K562 (cell line): ENCODE data around the gene TXNRD1. TPM values are rescaled to one million over a fixed set of nuclear protein-coding genes. Genes with fewer than 3 reads are reported as not detected.
A peak's percentile ranks its signal among the peaks of the same experiment; 100 is the strongest.

ENCODE experiments used
- BRCA1 ChIP-seq, 2 experiments: fragments of 450-650 bp in 1 of 2; sonication (generic) in 1 of 2; formaldehyde crosslinking in 1 of 2; IDR thresholded peaks; 2 replicates each; pipeline versions ENCODE4 v1.5.0 to v1.6.1; 2017 to 2020; ENCODE audit warnings: mild to moderate bottlenecking in 1 of 2, missing genetic modification reagents in 1 of 2
- GTF2F1 ChIP-seq: IDR thresholded peaks from 2 replicates; pipeline ENCODE4 v1.6.1; 2011; ENCODE audit warnings: low read depth, low read length, improper control_type of control experiment
- JUN ChIP-seq, 2 experiments: sonication (generic) in 1 of 2; formaldehyde crosslinking in 1 of 2; IDR thresholded peaks; 2 replicates each; pipeline versions ENCODE4 v1.6.1 to v1.8.0; 2012 to 2022; ENCODE audit warnings: borderline replicate concordance in 2 of 2, mild to moderate bottlenecking in 2 of 2, improper control_type of control experiment in 1 of 2, low read depth in 1 of 2, low read length in 1 of 2, missing genetic modification reagents in 1 of 2
- NFE2 ChIP-seq: IDR thresholded peaks from 2 replicates; pipeline ENCODE4 v1.6.1; 2014; ENCODE audit warnings: antibody characterized with exemption, low read depth
- RFX5 ChIP-seq: IDR thresholded peaks from 2 replicates; pipeline ENCODE4 v1.6.1; 2011; ENCODE audit warnings: low read depth, mild to moderate bottlenecking, improper control_type of control experiment, low read length
- ZBTB8A ChIP-seq: fragments of 450-650 bp; IDR thresholded peaks from 2 replicates; pipeline ENCODE4 v1.6.1; 2018; ENCODE audit warnings: mild to moderate bottlenecking, moderate library complexity; ENCODE audit not compliant: partially characterized antibody
- ZNF282 ChIP-seq: sonication (generic); formaldehyde crosslinking; IDR thresholded peaks from 2 replicates; pipeline ENCODE4 v1.8.1; 2023; ENCODE audit warnings: missing genetic modification reagents
- polyA plus RNA-seq, 8 experiments: library from polyadenylated mRNA; depleted of rRNA in 4 of 8; stranded (reverse) in 5 of 8; unstranded in 3 of 8; fragments of >200 nt; fragmentation: Nextera tagmentation in 2 of 8; fragmentation: Illumina TruSeq in 1 of 8; extraction: Ambion mirVana in 2 of 8; extraction: Trizol in 1 of 8; gene quantifications; 2 replicates each; pipeline versions ENCODE4 v1.2.1 to v1.2.3, GENCODE V29; 2011 to 2014; ENCODE audit warnings: inconsistent platforms in 1 of 8, missing spikeins in 1 of 8
- total RNA-seq, 7 experiments: library from RNA; depleted of rRNA in 6 of 7; stranded (reverse); fragments of >200 nt in 6 of 7; fragmentation: Illumina TruSeq in 2 of 7; extraction: Trizol in 2 of 7; gene quantifications; 2 replicates each; pipeline versions ENCODE4 v1.2.1 to v1.2.3, GENCODE V29; 2011 to 2021; ENCODE audit warnings: low replicate concordance in 1 of 7
- TF ChIP-seq, protein P1 (sequence below): fragments of 450-650 bp; IDR thresholded peaks from 2 replicates; pipeline ENCODE4 v1.6.1; 2016; ENCODE audit warnings: mild to moderate bottlenecking
- TF ChIP-seq, protein P2 (sequence below): fragments of 250-450 bp; sonication (Bioruptor Pico); IDR thresholded peaks from 2 replicates; pipeline ENCODE4 v1.5.0; 2022; ENCODE audit warnings: mild to moderate bottlenecking

TXNRD1 gene
- total and polyA plus RNA-seq, 9 of the 15 experiments (the other 6 are each of a cell fraction or from before 2014, with no cell fraction given): 107 to 189 (median 146) TPM

DNA sequence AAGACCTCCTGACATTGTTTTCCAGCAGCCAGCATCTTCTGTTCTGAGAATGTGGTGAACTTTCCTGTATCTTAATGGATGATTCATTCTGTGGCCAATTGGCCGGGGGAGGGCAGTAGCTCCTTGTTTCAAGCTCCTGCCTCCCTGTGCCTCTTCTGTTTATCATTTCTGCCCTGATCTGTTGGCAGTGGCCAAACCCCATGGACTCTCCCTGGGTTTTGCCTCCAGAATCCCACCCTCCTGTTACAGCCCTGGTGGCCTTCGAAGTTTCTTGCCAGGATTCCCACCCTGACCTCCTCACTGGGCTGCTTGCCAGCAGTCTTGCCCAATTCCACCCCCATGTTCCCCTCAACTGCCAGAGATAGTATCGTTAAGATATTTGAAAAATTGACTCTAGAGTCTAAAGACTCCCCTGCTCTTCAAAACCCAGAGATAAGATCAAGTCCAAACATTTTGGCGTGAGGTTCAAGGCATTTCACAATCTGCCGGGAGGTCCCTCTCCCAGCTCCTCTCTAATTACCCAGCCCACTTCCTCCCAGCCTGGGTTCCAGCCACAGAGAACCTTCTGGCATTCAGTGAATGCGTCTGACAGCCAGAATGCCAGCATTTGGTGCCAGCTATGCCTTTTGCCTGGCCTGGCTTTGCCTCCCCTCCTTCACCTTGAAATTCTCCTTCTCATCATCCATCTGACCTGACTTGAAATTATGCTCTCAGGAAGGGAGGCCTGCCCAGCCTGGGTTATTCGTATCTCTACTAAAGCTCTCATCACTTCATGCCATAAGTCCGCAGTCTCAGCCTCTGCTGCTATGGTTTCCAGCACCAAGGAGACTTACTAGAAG, 37.7 kb upstream of the TXNRD1 start (continued):
- TF ChIP-seq ZBTB8A (no peak), GTF2F1 (no peak), BRCA1 (IDR thresholded peaks at IDR 0.05) (no peak), BRCA1 (CRISPR knock-in tag; IDR thresholded peaks at IDR 0.05) (no peak), ZNF282 (no peak), NFE2 (0 out of 2 replicates have a peak, but pooled peaks have one; percentile 15), RFX5 (no peak), JUN (IDR thresholded peaks at IDR 0.05; ENCODE audit: borderline replicate concordance, low read depth, low read length) (peak; percentile 71), JUN (CRISPR knock-in tag; IDR thresholded peaks at IDR 0.05; ENCODE audit: borderline replicate concordance) (no peak)
- TF ChIP-seq, protein P1, sequence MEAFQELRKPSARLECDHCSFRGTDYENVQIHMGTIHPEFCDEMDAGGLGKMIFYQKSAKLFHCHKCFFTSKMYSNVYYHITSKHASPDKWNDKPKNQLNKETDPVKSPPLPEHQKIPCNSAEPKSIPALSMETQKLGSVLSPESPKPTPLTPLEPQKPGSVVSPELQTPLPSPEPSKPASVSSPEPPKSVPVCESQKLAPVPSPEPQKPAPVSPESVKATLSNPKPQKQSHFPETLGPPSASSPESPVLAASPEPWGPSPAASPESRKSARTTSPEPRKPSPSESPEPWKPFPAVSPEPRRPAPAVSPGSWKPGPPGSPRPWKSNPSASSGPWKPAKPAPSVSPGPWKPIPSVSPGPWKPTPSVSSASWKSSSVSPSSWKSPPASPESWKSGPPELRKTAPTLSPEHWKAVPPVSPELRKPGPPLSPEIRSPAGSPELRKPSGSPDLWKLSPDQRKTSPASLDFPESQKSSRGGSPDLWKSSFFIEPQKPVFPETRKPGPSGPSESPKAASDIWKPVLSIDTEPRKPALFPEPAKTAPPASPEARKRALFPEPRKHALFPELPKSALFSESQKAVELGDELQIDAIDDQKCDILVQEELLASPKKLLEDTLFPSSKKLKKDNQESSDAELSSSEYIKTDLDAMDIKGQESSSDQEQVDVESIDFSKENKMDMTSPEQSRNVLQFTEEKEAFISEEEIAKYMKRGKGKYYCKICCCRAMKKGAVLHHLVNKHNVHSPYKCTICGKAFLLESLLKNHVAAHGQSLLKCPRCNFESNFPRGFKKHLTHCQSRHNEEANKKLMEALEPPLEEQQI: no peak
- TF ChIP-seq, protein P2, sequence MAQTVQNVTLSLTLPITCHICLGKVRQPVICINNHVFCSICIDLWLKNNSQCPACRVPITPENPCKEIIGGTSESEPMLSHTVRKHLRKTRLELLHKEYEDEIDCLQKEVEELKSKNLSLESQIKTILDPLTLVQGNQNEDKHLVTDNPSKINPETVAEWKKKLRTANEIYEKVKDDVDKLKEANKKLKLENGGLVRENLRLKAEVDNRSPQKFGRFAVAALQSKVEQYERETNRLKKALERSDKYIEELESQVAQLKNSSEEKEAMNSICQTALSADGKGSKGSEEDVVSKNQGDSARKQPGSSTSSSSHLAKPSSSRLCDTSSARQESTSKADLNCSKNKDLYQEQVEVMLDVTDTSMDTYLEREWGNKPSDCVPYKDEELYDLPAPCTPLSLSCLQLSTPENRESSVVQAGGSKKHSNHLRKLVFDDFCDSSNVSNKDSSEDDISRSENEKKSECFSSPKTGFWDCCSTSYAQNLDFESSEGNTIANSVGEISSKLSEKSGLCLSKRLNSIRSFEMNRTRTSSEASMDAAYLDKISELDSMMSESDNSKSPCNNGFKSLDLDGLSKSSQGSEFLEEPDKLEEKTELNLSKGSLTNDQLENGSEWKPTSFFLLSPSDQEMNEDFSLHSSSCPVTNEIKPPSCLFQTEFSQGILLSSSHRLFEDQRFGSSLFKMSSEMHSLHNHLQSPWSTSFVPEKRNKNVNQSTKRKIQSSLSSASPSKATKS (CRISPR knock-in tag): no peak
